Uterus (tissue), 4 donors: ENCODE data around the gene MUC5B. TPM values are rescaled to one million over a fixed set of nuclear protein-coding genes. Genes with fewer than 3 reads are reported as not detected.
A peak's percentile ranks its signal among the peaks of the same experiment; 100 is the strongest.
"Not testable (repeated sequence)": the region's sequence is repeated elsewhere in the genome, so short reads cannot be mapped to it uniquely, and the experiment has no call there.

Experiments
- DNase-seq, 2 donors: peaks; one replicate each; pipeline ENCODE4 v3.0.0-alpha.2; 2019 to 2020
- H3K27ac ChIP-seq, 2 donors: fragments of 200-600 bp; sonication (generic); 1 replicate in 1 of 2; 2 replicates in 1 of 2; pipeline ENCODE4 v1.5.1; 2016 to 2018
- H3K27me3 ChIP-seq, 2 donors: fragments of 200-600 bp; sonication (generic); one replicate each; pipeline ENCODE4 v1.5.1; 2018 to 2019; ENCODE audit warnings: control low read depth in 1 of 2
- H3K36me3 ChIP-seq, 2 donors: fragments of 200-600 bp; sonication (generic); one replicate each; pipeline ENCODE4 v1.5.1; 2019; ENCODE audit warnings: control low read depth in 1 of 2
- H3K4me1 ChIP-seq, 2 donors: fragments of 200-600 bp; sonication (generic); one replicate each; pipeline ENCODE4 v1.5.1; 2018 to 2019; ENCODE audit warnings: control low read depth in 1 of 2
- H3K4me3 ChIP-seq, 2 donors: fragments of 200-600 bp; sonication (generic); 1 replicate in 1 of 2; 2 replicates in 1 of 2; pipeline ENCODE4 v1.5.1; 2018 to 2019; ENCODE audit warnings: mild to moderate bottlenecking in 1 of 2
- H3K9me3 ChIP-seq, 2 donors: fragments of 200-600 bp; sonication (generic); one replicate each; pipeline ENCODE4 v1.5.1; 2019; ENCODE audit warnings: control low read depth in 1 of 2
- POLR2A ChIP-seq, 2 donors: fragments of 450-650 bp; IDR thresholded peaks; one replicate each; pipeline ENCODE4 v1.6.1; 2016; ENCODE audit warnings: antibody characterized with exemption in 2 of 2, mild to moderate bottlenecking in 1 of 2, moderate library complexity in 1 of 2
- intact Hi-C: fragments of 100-400 bp; cut with DNase I; formaldehyde crosslinking; loops from one replicate; pipeline ENCODE4 v1.15.1; 2023; ENCODE audit warnings: low total_unique reads
- total RNA-seq, 4 donors: library from RNA; depleted of rRNA in 3 of 4; stranded (reverse); fragments of >200 nt in 3 of 4; gene quantifications; one replicate each; pipeline versions ENCODE4 v1.1.0 to v1.2.4, GENCODE V29; 2014 to 2023
- TF ChIP-seq, protein P1 (sequence below), 4 experiments: fragments of 200-600 bp in 2 of 4; fragments of 450-650 bp in 2 of 4; sonication (generic) in 2 of 4; IDR thresholded peaks; one replicate each; pipeline ENCODE4 v1.5.1; 2016 to 2019; ENCODE audit warnings: antibody characterized with exemption in 4 of 4, mild to moderate bottlenecking in 2 of 4, moderate library complexity in 1 of 4
- donor health status: DM: yes; HTN: yes; CAD: no.

The MUC5B gene
- total RNA-seq, 4 donors from 2014 or later = under 0.01 to 3.8 (median 0.71) TPM

DNA sequence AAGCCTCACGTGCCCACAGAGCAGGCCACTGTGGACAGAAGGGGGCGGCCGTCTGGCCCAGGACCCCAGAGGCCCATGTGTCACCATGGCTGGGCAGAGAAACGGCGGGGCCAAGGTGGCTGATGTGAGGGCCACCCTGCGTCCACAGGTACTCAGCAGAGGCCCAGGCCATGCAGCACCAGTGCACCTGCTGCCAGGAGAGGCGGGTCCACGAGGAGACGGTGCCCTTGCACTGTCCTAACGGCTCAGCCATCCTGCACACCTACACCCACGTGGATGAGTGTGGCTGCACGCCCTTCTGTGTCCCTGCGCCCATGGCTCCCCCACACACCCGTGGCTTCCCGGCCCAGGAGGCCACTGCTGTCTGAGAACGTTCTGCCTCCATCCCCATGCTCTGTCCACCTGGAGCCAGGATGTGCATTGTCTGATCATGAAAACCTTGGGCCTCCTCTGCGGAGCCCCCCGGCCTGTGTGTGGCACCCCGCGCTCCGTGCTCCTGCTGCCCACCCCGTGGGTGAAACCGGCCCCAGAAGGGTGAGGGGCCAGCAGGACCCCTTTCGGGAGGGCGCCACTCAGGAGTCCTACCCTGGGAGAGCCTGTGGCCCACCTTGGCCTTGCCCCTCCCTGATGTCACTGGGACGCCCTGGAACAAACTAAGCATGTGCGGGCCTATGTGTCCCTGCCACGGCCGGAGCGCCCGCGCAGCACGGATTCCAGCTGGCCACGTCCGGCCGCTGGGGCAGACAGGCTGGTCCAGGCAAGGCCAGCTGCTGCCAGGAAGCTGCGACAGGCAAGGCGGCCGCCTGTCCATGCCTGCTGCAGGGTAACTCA is 38.6 kb downstream of the MUC5B start:
- no peak for DNase-seq
- TF ChIP-seq, protein P1, sequence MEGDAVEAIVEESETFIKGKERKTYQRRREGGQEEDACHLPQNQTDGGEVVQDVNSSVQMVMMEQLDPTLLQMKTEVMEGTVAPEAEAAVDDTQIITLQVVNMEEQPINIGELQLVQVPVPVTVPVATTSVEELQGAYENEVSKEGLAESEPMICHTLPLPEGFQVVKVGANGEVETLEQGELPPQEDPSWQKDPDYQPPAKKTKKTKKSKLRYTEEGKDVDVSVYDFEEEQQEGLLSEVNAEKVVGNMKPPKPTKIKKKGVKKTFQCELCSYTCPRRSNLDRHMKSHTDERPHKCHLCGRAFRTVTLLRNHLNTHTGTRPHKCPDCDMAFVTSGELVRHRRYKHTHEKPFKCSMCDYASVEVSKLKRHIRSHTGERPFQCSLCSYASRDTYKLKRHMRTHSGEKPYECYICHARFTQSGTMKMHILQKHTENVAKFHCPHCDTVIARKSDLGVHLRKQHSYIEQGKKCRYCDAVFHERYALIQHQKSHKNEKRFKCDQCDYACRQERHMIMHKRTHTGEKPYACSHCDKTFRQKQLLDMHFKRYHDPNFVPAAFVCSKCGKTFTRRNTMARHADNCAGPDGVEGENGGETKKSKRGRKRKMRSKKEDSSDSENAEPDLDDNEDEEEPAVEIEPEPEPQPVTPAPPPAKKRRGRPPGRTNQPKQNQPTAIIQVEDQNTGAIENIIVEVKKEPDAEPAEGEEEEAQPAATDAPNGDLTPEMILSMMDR (IDR thresholded peaks at IDR 0.05) = no peak
- no peak for TF ChIP-seq POLR2A (IDR thresholded peaks at IDR 0.05)
- no peak overlapping the region for H3K27ac ChIP-seq
- peaks cover 4 to 5% of the 10 kb centered on the region in 2 donors for H3K4me1 ChIP-seq
- no peaks in the 10 kb centered on the region for H3K36me3 ChIP-seq
- intact Hi-C loops = no loop called here
- no peaks in the 10 kb centered on the region for H3K9me3 ChIP-seq
- no peak overlapping the region for H3K4me3 ChIP-seq
- no peaks in the 10 kb centered on the region for H3K27me3 ChIP-seq

DNA sequence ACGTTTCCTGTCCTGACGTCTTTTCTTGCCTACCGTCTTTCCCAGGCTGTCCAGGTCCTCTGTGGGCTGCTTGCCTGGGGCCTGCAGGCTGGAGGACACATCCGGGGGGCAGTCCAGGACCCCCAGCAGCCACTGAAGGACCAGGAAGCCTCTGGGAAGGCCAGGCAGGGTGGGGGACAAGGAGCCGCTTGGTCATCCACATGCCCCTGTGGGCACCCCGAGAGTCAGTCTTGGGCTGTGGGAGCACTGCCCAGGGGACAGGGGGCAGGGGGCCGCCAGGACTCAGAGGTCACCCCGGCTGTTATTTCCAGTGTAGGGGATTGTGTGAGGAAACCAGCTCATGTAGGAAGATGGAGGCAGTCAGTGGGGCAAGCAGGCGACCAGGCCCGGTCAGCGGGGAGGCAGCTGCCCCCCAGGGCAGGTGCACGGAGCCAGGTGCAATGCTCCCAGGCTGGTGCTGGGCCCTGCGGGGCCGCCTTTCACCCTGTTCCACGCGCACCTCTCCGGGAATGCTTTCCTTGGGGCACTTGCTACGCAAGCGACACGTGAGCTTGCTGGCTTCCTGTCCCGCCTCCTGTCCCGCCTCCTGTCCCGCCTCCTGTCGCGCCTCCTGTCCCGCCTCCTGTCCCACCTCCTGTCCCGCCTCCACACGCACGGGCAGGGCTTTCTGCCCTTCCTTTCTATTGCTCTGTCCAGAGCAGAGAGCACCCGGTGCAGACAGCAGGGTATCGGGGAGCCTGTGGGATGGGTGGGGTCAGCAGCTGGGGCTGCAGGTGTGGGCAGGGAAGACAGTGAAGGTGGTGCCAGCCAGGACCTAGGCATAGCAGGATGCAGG is 39.5 kb downstream of the MUC5B start:
- peaks cover 4 to 5% of the 10 kb centered on the region in 2 donors for H3K4me1 ChIP-seq
- H3K9me3 ChIP-seq = no peaks in the 10 kb centered on the region
- H3K27ac ChIP-seq = peak overlapping the region; percentile 67 to 76
- H3K36me3 ChIP-seq = no peaks in the 10 kb centered on the region
- TF ChIP-seq, protein P1 (IDR thresholded peaks at IDR 0.05) = peak in 1 of 4 experiments; percentile 13
- peak; percentile 41 to 61 for TF ChIP-seq POLR2A (IDR thresholded peaks at IDR 0.05)
- intact Hi-C loops = no loop called here
- peak overlapping the region; percentile 41 to 44 for H3K4me3 ChIP-seq
- DNase-seq = peak; percentile 89 to 90
- no peaks in the 10 kb centered on the region for H3K27me3 ChIP-seq

DNA sequence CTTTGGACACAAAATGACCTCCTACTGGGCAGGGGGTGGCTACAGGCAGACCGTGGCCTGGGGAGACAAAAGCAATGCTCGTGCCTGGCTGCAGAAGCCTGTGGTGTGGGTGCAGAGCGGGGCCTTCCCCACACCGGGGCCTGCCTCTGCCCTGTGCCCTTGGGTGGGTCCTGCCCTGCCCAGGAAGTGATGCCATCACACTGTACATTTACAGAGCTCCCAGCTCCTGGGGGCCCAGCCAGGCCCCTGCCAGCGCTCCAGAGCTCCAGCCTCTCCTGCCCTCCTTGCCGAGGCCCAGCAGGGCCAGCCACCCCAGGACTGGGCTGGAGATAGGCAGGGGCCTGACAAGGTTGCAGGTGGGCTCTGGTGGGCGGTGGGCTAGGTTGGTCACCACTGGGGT is 40.1 kb downstream of the MUC5B start:
- Histone ChIP-seq H3K4me1 (peaks cover 4 to 5% of the 10 kb centered on the region in 2 donors), H3K36me3 (no peaks in the 10 kb centered on the region), H3K9me3 (no peaks in the 10 kb centered on the region), H3K27me3 (no peaks in the 10 kb centered on the region), H3K27ac (peak overlapping the region; percentile 54 to 67), H3K4me3 (peak overlapping the region; percentile 41 to 44)
- TF ChIP-seq, protein P1 (IDR thresholded peaks at IDR 0.05) = no peak
- no peak for TF ChIP-seq POLR2A (IDR thresholded peaks at IDR 0.05)
- intact Hi-C loops = no loop called here
- DNase-seq = no peak

DNA sequence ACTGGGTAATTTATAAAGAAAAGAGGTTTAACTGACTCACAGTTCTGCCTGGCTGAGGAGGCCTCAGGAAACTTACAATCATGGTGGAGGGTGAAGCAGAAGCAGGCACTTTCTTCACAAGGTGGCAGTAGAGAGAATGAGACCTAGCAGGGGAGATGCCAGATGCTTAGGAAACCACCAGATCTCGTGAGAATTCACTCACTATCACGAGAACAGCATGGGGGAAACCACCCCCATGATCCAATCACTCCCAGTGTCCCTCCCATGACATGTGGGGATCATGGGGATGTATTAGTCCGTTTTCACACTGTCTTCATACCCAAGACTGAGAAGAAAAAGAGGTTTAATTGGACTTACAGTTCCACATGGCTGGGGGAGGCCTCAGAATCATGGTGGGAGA is 41.6 kb downstream of the MUC5B start:
- H3K36me3 ChIP-seq, intact Hi-C loops, H3K9me3 ChIP-seq, H3K27me3 ChIP-seq, H3K4me3 ChIP-seq, H3K4me1 ChIP-seq, DNase-seq: not testable (repeated sequence)
- TF ChIP-seq, protein P1 (IDR thresholded peaks at IDR 0.05) = peak in 3 of 4 experiments; percentile 26 to 48 (median 36)
- peak overlapping the region in 1 of 2 donors; percentile 6 for H3K27ac ChIP-seq

DNA sequence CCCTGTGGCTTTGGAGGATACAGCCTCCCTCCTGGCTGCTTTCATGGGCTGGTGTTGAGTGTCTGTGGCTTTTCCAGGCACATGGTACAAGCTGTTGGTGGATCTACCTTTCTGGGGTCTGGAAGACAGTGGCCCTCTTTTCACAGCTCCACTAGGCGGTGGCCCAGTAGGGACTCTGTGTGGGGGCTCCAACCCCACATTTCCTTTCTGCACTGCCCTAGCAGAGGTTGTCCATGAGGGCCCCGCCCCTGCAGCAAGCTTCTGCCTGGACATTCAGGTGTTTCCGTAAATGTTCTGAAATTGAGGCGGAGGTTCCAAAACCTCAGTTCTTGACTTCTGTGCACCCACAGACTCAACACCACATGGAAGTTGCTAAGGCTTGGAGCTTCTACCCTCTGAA is 42.6 kb downstream of the MUC5B start:
- H3K9me3 ChIP-seq, intact Hi-C loops, H3K36me3 ChIP-seq, H3K27ac ChIP-seq, H3K4me3 ChIP-seq, H3K27me3 ChIP-seq, DNase-seq, H3K4me1 ChIP-seq: not testable (repeated sequence)

DNA sequence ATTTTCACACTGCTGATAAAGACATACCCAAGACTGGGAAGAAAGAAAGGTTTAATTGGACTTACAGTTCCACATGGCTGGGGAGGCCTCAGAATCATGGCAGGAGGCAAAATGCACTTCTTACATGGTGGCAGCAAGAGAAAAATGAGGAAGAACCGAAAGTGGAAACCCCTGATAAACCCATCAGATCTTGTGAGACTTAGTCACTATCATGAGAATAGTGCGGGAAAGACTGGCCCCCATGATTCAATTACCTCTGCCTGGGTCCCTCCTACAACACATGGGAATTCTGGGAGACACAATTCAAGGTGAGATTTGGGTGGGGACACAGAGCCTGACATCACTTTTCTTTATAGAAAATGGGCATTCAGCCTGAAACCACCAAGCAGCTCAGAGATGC is 44.1 kb downstream of the MUC5B start:
- intact Hi-C loops, H3K9me3 ChIP-seq, H3K27me3 ChIP-seq, DNase-seq, H3K36me3 ChIP-seq, H3K4me3 ChIP-seq, H3K27ac ChIP-seq, H3K4me1 ChIP-seq: not testable (repeated sequence)
